HepG2 (cell line): ENCODE data around the gene B4GALT7. TPM values are rescaled to one million over a fixed set of nuclear protein-coding genes. Genes with fewer than 3 reads are reported as not detected.

Source experiments
- ATF3 ChIP-seq: sonication (generic); formaldehyde crosslinking; IDR thresholded peaks from 2 replicates; pipeline ENCODE4 v1.4.0; 2020; ENCODE audit warnings: missing genetic modification reagents
- EEA1 ChIP-seq: sonication (generic); formaldehyde crosslinking; IDR thresholded peaks from 2 replicates; pipeline ENCODE4 v1.5.1; 2020; ENCODE audit warnings: mild to moderate bottlenecking, missing genetic modification reagents, borderline replicate concordance
- ELK4 ChIP-seq: sonication (generic); formaldehyde crosslinking; IDR thresholded peaks from 2 replicates; pipeline ENCODE4 v1.9.0; 2021; ENCODE audit warnings: missing genetic modification reagents, borderline replicate concordance
- HNF1A ChIP-seq, 2 experiments: sonication (generic) in 1 of 2; formaldehyde crosslinking in 1 of 2; IDR thresholded peaks; 2 replicates each; pipeline versions ENCODE4 v1.4.0 to v1.6.1; 2016 to 2020; ENCODE audit warnings: borderline replicate concordance in 1 of 2, low read depth in 1 of 2, mild to moderate bottlenecking in 1 of 2, missing genetic modification reagents in 1 of 2
- MIER2 ChIP-seq: IDR thresholded peaks from 2 replicates; pipeline ENCODE4 v1.6.1; 2016; ENCODE audit warnings: missing biosample characterization, missing genetic modification reagents
- NFYB ChIP-seq: sonication (generic); formaldehyde crosslinking; IDR thresholded peaks from 2 replicates; pipeline ENCODE4 v1.4.0; 2020; ENCODE audit warnings: missing genetic modification reagents
- SKIL ChIP-seq: sonication (generic); formaldehyde crosslinking; IDR thresholded peaks from 2 replicates; pipeline ENCODE4 v1.8.0; 2022; ENCODE audit warnings: missing genetic modification reagents, mild to moderate bottlenecking, moderate library complexity, borderline replicate concordance
- ZBTB7B ChIP-seq: sonication (generic); formaldehyde crosslinking; IDR thresholded peaks from 2 replicates; pipeline ENCODE4 v1.4.0; 2020; ENCODE audit warnings: missing genetic modification reagents
- ZFP36L2 ChIP-seq: sonication (generic); formaldehyde crosslinking; IDR thresholded peaks from 2 replicates; pipeline ENCODE4 v1.4.0; 2020; ENCODE audit warnings: missing genetic modification reagents
- ZNF407 ChIP-seq: sonication (generic); formaldehyde crosslinking; IDR thresholded peaks from one replicate; pipeline ENCODE4 v1.5.1; 2020; ENCODE audit warnings: mild to moderate bottlenecking, missing genetic modification reagents; ENCODE audit errors: not compliant biosample characterization
- ZNF761 ChIP-seq: sonication (generic); formaldehyde crosslinking; conservative IDR thresholded peaks from 2 replicates; pipeline ENCODE4 v1.4.0; 2020; ENCODE audit warnings: mild to moderate bottlenecking, missing genetic modification reagents
- polyA plus RNA-seq, 8 experiments: library from polyadenylated mRNA; depleted of rRNA in 3 of 8; stranded (reverse) in 7 of 8; unstranded in 1 of 8; fragments of >200 nt; fragmentation: Illumina TruSeq in 4 of 8; extraction: Trizol in 4 of 8; gene quantifications; 2 replicates each; pipeline versions ENCODE4 v1.2.1 to v1.2.3, GENCODE V29; 2011 to 2016; ENCODE audit warnings: low read depth in 4 of 8, missing spikeins in 1 of 8, mixed read lengths in 1 of 8; ENCODE audit not compliant: insufficient read depth in 1 of 8
- total RNA-seq, 5 experiments: library from RNA; depleted of rRNA; stranded (reverse); fragments of >200 nt; fragmentation: Illumina TruSeq; extraction: Trizol; gene quantifications; 2 replicates each; pipeline ENCODE4 v1.2.3, GENCODE V29; 2016; ENCODE audit warnings: low read depth in 1 of 5

B4GALT7 gene
- total and polyA plus RNA-seq, 2 of the 13 experiments (the other 11 are each of a cell fraction or from before 2014, with no cell fraction given), result 16.4 to 20.5 TPM

- TF ChIP-seq SKIL (no peak), ZNF407 (CRISPR knock-in tag) (no peak), ZFP36L2 (CRISPR knock-in tag) (no peak), MIER2 (CRISPR knock-in tag) (0 out of 2 replicates have a peak, but pooled peaks have one; percentile 42), ATF3 (no peak), HNF1A (IDR thresholded peaks at IDR 0.05; ENCODE audit: low read depth) (no peak), HNF1A (CRISPR knock-in tag; IDR thresholded peaks at IDR 0.05; ENCODE audit: borderline replicate concordance) (no peak), EEA1 (no peak), ZNF761 (CRISPR knock-in tag) (peak; percentile 50; the same call in 1 of the 2 replicates), ZBTB7B (peak; percentile 43; the same call in 1 of the 2 replicates), NFYB (CRISPR knock-in tag) (no peak), ELK4 (no peak)
Observed at GRCh38 chr5:177554474-177555111, 45.3 kb upstream of the B4GALT7 start, which contains the start of gene FAM193B (continued).
